Progenitor cell of endocrine pancreas (in vitro differentiated cells): ENCODE data around the gene GRM4. TPM values are rescaled to one million over a fixed set of nuclear protein-coding genes. Genes with fewer than 3 reads are reported as not detected.

Experiments
- DNase-seq: peaks from one replicate; pipeline ENCODE4 v3.0.0; 2021; ENCODE audit warnings: low spot score; ENCODE audit not compliant: unreplicated experiment
- H3K27ac Mint-ChIP-seq: 2 replicates; pipeline ENCODE4 v1.8.0; 2021; ENCODE audit warnings: mild to moderate bottlenecking, moderate library complexity, mixed read lengths
- H3K27me3 Mint-ChIP-seq: 2 replicates; pipeline ENCODE4 v1.8.0; 2021; ENCODE audit warnings: mixed read lengths
- H3K36me3 Mint-ChIP-seq: 2 replicates; pipeline ENCODE4 v1.8.0; 2022; ENCODE audit warnings: mixed read lengths; ENCODE audit not compliant: insufficient read depth
- H3K4me1 Mint-ChIP-seq: 2 replicates; pipeline ENCODE4 v1.8.0; 2021; ENCODE audit warnings: low read depth, mixed read lengths
- H3K4me3 Mint-ChIP-seq: 2 replicates; pipeline ENCODE4 v1.8.0; 2021; ENCODE audit warnings: low read depth, mild to moderate bottlenecking, moderate library complexity, mixed read lengths
- H3K9me3 Mint-ChIP-seq: 2 replicates; pipeline ENCODE4 v1.8.0; 2021; ENCODE audit warnings: low read depth, mixed read lengths
- CTCF ChIP-seq: fragments of 200-600 bp; sonication (generic); IDR thresholded peaks from one replicate; pipeline ENCODE4 v1.5.0; 2021; ENCODE audit warnings: antibody characterized with exemption, mild to moderate bottlenecking; ENCODE audit not compliant: unreplicated experiment
- total RNA-seq: library from RNA; stranded (reverse); gene quantifications from 2 replicates; pipeline ENCODE4 v1.2.1, GENCODE V29; 2021

GRM4 gene
- total RNA-seq, 1 donor from 2014 or later: 0.38 TPM

GRCh38 chr6:34095741-34096140 is 50.1 kb downstream of the GRM4 start:
- Mint-ChIP-seq H3K4me1 (no peaks in the 10 kb centered on the region), H3K36me3 (no peaks in the 10 kb centered on the region), H3K27me3 (peaks cover 26% of the 10 kb centered on the region), H3K4me3 (no peak overlapping the region), H3K27ac (no peak overlapping the region), H3K9me3 (no peaks in the 10 kb centered on the region)
- no peak for DNase-seq
- TF ChIP-seq CTCF: no peak

- H3K4me1 Mint-ChIP-seq: no peaks in the 10 kb centered on the region
Measured at GRCh38 chr6:34095136-34095505, 50.8 kb downstream of the GRM4 start.

GRCh38 chr6:34094474-34095135 is 51.3 kb downstream of the GRM4 start:
- H3K27ac Mint-ChIP-seq: no peak overlapping the region
- no peak overlapping the region for H3K4me3 Mint-ChIP-seq
- no peak for DNase-seq
- H3K36me3 Mint-ChIP-seq: no peaks in the 10 kb centered on the region
- TF ChIP-seq CTCF: no peak
- no peaks in the 10 kb centered on the region for H3K4me1 Mint-ChIP-seq
- H3K27me3 Mint-ChIP-seq: peaks cover 23% of the 10 kb centered on the region
- H3K9me3 Mint-ChIP-seq: no peaks in the 10 kb centered on the region

More at GRCh38 chr6:34095136-34095505, 50.8 kb downstream of the GRM4 start:
- TF ChIP-seq CTCF: no peak
- no peak overlapping the region for H3K27ac Mint-ChIP-seq
- H3K27me3 Mint-ChIP-seq: peaks cover 23% of the 10 kb centered on the region
- H3K9me3 Mint-ChIP-seq: no peaks in the 10 kb centered on the region
- H3K4me3 Mint-ChIP-seq: no peak overlapping the region
- no peaks in the 10 kb centered on the region for H3K36me3 Mint-ChIP-seq
- no peak for DNase-seq

- TF ChIP-seq CTCF: no peak
- Mint-ChIP-seq H3K27ac (no peak overlapping the region), H3K9me3 (no peaks in the 10 kb centered on the region), H3K36me3 (no peaks in the 10 kb centered on the region), H3K4me3 (no peak overlapping the region), H3K4me1 (no peaks in the 10 kb centered on the region), H3K27me3 (peaks cover 23% of the 10 kb centered on the region)
- no peak for DNase-seq
Measured at GRCh38 chr6:34093854-34094430, 51.9 kb downstream of the GRM4 start.

- peaks cover 23% of the 10 kb centered on the region for H3K27me3 Mint-ChIP-seq
- no peak for DNase-seq
- TF ChIP-seq CTCF: no peak
- H3K4me3 Mint-ChIP-seq: no peak overlapping the region
- no peaks in the 10 kb centered on the region for H3K9me3 Mint-ChIP-seq
- H3K36me3 Mint-ChIP-seq: no peaks in the 10 kb centered on the region
- H3K4me1 Mint-ChIP-seq: no peaks in the 10 kb centered on the region
- H3K27ac Mint-ChIP-seq: no peak overlapping the region
Measured at GRCh38 chr6:34093206-34093605, 52.7 kb downstream of the GRM4 start.
